SU-DHL-6 (cell line): ENCODE data around the gene OR4K5.

Experiments used
- EZH2phosphoT487 ChIP-seq: fragments of 200-600 bp; sonication (generic), shearing (Covaris generic); conservative IDR thresholded peaks from 2 replicates; pipeline ENCODE4 v1.6.1; 2018; ENCODE audit warnings: mild to moderate bottlenecking, antibody characterized with exemption, low read length, moderate library complexity, mixed read lengths
- TF ChIP-seq, protein P1 (sequence below): fragments of 200-600 bp; sonication (generic); IDR thresholded peaks from one replicate; pipeline ENCODE4 v1.5.1; 2017; ENCODE audit warnings: antibody characterized with exemption, mild to moderate bottlenecking, low read length, moderate library complexity; ENCODE audit not compliant: insufficient read depth, poor library complexity, severe bottlenecking

DNA sequence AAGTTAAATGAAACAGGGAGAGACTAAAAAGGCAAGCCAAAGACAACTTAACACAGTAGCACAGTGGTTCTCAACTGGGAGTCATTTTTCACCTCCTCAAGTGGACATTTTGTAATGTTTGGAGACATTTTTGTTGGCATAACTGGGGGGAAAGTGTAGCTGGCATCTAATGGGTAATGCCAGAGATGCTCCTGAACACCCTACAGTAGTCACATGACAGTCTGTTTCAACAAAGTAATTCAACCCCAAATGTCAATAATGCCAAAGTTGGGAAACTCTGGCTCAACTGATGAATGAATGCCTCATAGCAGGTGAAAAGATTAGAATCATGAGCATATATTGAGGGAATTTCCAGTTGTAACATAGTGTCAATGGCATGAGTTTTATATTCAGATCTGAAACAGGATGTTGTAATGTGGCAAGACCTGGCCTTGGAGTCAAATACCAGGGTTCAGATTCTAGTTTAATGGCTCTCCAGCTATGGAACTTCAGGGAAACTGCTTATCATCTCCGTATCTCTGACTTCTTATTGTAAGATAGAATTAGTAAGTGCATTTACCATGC, 2.4 kb upstream of the OR4K5 start:
- TF ChIP-seq, protein P1, sequence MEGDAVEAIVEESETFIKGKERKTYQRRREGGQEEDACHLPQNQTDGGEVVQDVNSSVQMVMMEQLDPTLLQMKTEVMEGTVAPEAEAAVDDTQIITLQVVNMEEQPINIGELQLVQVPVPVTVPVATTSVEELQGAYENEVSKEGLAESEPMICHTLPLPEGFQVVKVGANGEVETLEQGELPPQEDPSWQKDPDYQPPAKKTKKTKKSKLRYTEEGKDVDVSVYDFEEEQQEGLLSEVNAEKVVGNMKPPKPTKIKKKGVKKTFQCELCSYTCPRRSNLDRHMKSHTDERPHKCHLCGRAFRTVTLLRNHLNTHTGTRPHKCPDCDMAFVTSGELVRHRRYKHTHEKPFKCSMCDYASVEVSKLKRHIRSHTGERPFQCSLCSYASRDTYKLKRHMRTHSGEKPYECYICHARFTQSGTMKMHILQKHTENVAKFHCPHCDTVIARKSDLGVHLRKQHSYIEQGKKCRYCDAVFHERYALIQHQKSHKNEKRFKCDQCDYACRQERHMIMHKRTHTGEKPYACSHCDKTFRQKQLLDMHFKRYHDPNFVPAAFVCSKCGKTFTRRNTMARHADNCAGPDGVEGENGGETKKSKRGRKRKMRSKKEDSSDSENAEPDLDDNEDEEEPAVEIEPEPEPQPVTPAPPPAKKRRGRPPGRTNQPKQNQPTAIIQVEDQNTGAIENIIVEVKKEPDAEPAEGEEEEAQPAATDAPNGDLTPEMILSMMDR, result no peak
- TF ChIP-seq EZH2phosphoT487, result no peak
